ENCODE measurements around the gene NUDC. TPM values are rescaled to one million over a fixed set of nuclear protein-coding genes. Genes with fewer than 3 reads are reported as not detected.

Gene NUDC
- total and polyA plus RNA-seq, 9 of the 15 experiments (the other 6 are each of a cell fraction or from before 2014, with no cell fraction given) = 9.8 to 234 (median 149) TPM

DNA sequence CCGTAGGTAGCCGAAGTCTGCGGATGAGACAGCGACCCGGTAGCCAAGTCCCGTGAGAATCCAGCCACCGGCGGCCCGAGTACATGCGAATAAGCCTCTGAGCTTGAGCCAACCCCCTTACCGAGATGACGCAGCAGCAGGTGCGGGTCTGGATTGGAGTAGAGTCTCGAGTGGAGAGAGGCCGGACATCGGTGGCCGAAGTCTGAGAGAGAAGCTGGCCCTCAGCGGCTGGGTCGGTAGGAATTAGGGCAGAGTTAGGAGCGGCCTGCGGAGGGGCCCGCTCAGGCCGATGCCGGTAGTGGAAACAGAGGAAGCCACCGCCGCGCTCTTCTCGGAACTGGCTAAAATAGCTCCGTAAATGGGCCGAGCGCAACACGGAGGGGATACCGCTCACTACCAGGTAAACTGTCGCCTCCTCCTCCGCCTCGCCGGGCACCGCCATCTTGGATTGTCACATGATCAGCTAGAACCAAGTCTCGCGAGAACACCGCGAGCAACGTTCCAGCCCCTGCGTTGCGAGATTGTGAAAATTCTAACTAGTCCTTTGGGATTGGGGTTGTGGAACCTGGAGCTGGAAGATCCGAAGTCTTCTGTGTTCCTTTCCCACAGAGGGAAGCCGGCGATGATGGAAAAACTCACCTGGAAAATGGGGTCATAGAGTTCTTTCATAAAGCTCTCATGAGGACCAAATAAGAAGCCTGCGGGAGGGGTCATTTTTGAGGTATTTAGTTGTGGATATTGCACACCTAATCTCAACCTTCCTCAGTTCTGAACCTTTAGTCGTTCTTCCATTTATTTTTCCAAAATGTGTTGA is 21.3 kb upstream of the NUDC start, which contains the start of gene GPATCH3 (continued):
- TF ChIP-seq, protein P1, sequence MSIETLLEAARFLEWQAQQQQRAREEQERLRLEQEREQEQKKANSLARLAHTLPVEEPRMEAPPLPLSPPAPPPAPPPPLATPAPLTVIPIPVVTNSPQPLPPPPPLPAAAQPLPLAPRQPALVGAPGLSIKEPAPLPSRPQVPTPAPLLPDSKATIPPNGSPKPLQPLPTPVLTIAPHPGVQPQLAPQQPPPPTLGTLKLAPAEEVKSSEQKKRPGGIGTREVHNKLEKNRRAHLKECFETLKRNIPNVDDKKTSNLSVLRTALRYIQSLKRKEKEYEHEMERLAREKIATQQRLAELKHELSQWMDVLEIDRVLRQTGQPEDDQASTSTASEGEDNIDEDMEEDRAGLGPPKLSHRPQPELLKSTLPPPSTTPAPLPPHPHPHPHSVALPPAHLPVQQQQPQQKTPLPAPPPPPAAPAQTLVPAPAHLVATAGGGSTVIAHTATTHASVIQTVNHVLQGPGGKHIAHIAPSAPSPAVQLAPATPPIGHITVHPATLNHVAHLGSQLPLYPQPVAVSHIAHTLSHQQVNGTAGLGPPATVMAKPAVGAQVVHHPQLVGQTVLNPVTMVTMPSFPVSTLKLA (conservative IDR thresholded peaks at IDR 0.05) = peak; percentile 69 to 93
- TF ChIP-seq PHB (CRISPR knock-in tag; IDR thresholded peaks at IDR 0.05) (no peak), ZEB2 (IDR thresholded peaks at IDR 0.05) (peak; percentile 33; the same call in 1 of the 2 replicates), ARID2 (IDR thresholded peaks at IDR 0.05) (no peak), KAT2B (IDR thresholded peaks at IDR 0.05; ENCODE audit: low read depth, low read length) (no peak), ZFP36 (IDR thresholded peaks at IDR 0.05; ENCODE audit: low read depth, low read length, partially characterized antibody) (no peak), HEY1 (CRISPR knock-in tag; IDR thresholded peaks at IDR 0.05; ENCODE audit: borderline replicate concordance) (no peak), ZFP30 (CRISPR knock-in tag; IDR thresholded peaks at IDR 0.05; ENCODE audit: borderline replicate concordance) (no peak), SMAD4 (CRISPR knock-in tag; conservative IDR thresholded peaks at IDR 0.05) (no peak; the same call in 1 of the 2 replicates), FOXK2 (conservative IDR thresholded peaks at IDR 0.05 in 1 of 2, IDR thresholded peaks at IDR 0.05 in 1 of 2; ENCODE audit: low read depth in 2 of 2) (peak; percentile 79 to 84; a peak in 3 of 4 replicates), L3MBTL2 (IDR thresholded peaks at IDR 0.05) (peak; percentile 62), SRSF3 (IDR thresholded peaks at IDR 0.05; ENCODE audit: insufficient read depth, low read length) (0 out of 2 replicates have a peak, but pooled peaks have one; percentile 63), GTF2F1 (IDR thresholded peaks at IDR 0.05; ENCODE audit: low read depth, low read length) (peak; percentile 75; the same call in 1 of the 2 replicates), MEIS2 (IDR thresholded peaks at IDR 0.05; ENCODE audit: partially characterized antibody) (no peak), ESRRA (IDR thresholded peaks at IDR 0.05; ENCODE audit: borderline replicate concordance, low read depth) (0 out of 2 replicates have a peak, but pooled peaks have one; percentile 23), MTA3 (IDR thresholded peaks at IDR 0.05; ENCODE audit: borderline replicate concordance) (no peak; the same call in 1 of the 2 replicates)
- TF ChIP-seq, protein P2, sequence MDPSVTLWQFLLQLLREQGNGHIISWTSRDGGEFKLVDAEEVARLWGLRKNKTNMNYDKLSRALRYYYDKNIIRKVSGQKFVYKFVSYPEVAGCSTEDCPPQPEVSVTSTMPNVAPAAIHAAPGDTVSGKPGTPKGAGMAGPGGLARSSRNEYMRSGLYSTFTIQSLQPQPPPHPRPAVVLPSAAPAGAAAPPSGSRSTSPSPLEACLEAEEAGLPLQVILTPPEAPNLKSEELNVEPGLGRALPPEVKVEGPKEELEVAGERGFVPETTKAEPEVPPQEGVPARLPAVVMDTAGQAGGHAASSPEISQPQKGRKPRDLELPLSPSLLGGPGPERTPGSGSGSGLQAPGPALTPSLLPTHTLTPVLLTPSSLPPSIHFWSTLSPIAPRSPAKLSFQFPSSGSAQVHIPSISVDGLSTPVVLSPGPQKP (CRISPR knock-in tag; IDR thresholded peaks at IDR 0.05) = no peak
- TF ChIP-seq, protein P3, sequence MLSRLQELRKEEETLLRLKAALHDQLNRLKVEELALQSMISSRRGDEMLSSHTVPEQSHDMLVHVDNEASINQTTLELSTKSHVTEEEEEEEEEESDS (CRISPR knock-in tag; IDR thresholded peaks at IDR 0.05) = no peak
- TF ChIP-seq, protein P4, sequence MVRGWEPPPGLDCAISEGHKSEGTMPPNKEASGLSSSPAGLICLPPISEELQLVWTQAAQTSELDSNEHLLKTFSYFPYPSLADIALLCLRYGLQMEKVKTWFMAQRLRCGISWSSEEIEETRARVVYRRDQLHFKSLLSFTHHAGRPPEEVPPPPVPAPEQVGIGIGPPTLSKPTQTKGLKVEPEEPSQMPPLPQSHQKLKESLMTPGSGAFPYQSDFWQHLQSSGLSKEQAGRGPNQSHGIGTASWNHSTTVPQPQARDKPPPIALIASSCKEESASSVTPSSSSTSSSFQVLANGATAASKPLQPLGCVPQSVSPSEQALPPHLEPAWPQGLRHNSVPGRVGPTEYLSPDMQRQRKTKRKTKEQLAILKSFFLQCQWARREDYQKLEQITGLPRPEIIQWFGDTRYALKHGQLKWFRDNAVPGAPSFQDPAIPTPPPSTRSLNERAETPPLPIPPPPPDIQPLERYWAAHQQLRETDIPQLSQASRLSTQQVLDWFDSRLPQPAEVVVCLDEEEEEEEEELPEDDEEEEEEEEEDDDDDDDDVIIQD (CRISPR knock-in tag; IDR thresholded peaks at IDR 0.05) = no peak
- TF ChIP-seq, protein P5, sequence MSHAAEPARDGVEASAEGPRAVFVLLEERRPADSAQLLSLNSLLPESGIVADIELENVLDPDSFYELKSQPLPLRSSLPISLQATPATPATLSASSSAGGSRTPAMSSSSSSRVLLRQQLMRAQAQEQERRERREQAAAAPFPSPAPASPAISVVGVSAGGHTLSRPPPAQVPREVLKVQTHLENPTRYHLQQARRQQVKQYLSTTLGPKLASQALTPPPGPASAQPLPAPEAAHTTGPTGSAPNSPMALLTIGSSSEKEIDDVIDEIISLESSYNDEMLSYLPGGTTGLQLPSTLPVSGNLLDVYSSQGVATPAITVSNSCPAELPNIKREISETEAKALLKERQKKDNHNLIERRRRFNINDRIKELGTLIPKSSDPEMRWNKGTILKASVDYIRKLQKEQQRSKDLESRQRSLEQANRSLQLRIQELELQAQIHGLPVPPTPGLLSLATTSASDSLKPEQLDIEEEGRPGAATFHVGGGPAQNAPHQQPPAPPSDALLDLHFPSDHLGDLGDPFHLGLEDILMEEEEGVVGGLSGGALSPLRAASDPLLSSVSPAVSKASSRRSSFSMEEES (CRISPR knock-in tag; IDR thresholded peaks at IDR 0.05) = peak; percentile 98
